ENCODE results near the gene TTLL9. TPM values are rescaled to one million over a fixed set of nuclear protein-coding genes. Genes with fewer than 3 reads are reported as not detected.

TTLL9 gene
- total and polyA plus RNA-seq, 2 of the 13 experiments (the other 11 are each of a cell fraction or from before 2014, with no cell fraction given), result not detected

GRCh38 chr20:31869942-31870725, at the start of gene TTLL9, which contains the start of gene DUSP15 (continued):
- 0 out of 2 replicates have a peak, but pooled peaks have one; percentile 18 for TF ChIP-seq ATF3 (CRISPR knock-in tag; IDR thresholded peaks at IDR 0.05)
- TF ChIP-seq ZNF83 (CRISPR knock-in tag; IDR thresholded peaks at IDR 0.05; ENCODE audit: borderline replicate concordance), result no peak
- TF ChIP-seq HNRNPK (IDR thresholded peaks at IDR 0.05; ENCODE audit: low read depth, low read length, poor library complexity, severe bottlenecking), result peak; percentile 51
- TF ChIP-seq FOXM1 (CRISPR knock-in tag; IDR thresholded peaks at IDR 0.05), result no peak
- peak; percentile 35; the same call in 1 of the 2 replicates for TF ChIP-seq REPIN1 (CRISPR knock-in tag; IDR thresholded peaks at IDR 0.05; ENCODE audit: borderline replicate concordance, low read depth)
- 0 out of 2 replicates have a peak, but pooled peaks have one; percentile 89 for TF ChIP-seq FOXO4 (CRISPR knock-in tag; conservative IDR thresholded peaks at IDR 0.05)
- TF ChIP-seq MAF1 (CRISPR knock-in tag; IDR thresholded peaks at IDR 0.05; ENCODE audit: borderline replicate concordance), result no peak
- peak; percentile 72 for TF ChIP-seq EEA1 (CRISPR knock-in tag; IDR thresholded peaks at IDR 0.05; ENCODE audit: borderline replicate concordance)
- 0 out of 2 replicates have a peak, but pooled peaks have one; percentile 40 for TF ChIP-seq ZMYM3 (CRISPR knock-in tag; IDR thresholded peaks at IDR 0.05)
- TF ChIP-seq, protein P1, sequence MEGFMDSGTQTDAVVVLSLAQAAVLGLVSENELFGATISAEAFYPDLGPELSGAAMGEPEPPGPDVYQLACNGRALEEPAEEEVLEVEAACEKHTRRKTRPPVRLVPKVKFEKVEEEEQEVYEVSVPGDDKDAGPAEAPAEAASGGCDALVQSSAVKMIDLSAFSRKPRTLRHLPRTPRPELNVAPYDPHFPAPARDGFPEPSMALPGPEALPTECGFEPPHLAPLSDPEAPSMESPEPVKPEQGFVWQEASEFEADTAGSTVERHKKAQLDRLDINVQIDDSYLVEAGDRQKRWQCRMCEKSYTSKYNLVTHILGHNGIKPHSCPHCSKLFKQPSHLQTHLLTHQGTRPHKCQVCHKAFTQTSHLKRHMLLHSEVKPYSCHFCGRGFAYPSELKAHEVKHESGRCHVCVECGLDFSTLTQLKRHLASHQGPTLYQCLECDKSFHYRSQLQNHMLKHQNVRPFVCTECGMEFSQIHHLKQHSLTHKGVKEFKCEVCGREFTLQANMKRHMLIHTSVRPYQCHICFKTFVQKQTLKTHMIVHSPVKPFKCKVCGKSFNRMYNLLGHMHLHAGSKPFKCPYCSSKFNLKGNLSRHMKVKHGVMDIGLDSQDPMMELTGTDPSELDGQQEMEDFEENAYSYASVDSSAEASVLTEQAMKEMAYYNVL (CRISPR knock-in tag; IDR thresholded peaks at IDR 0.05; ENCODE audit: borderline replicate concordance), result peak; percentile 56; the same call in 1 of the 2 replicates
- 0 out of 2 replicates have a peak, but pooled peaks have one; percentile 48 for TF ChIP-seq MXD3 (CRISPR knock-in tag; IDR thresholded peaks at IDR 0.05)
- no peak for TF ChIP-seq NFE2 (CRISPR knock-in tag; IDR thresholded peaks at IDR 0.05)
- 0 out of 2 replicates have a peak, but pooled peaks have one; percentile 17 for TF ChIP-seq FOXK1 (CRISPR knock-in tag; IDR thresholded peaks at IDR 0.05; ENCODE audit: borderline replicate concordance, low read depth)
- no peak for TF ChIP-seq ZNF333 (CRISPR knock-in tag; IDR thresholded peaks at IDR 0.05; ENCODE audit: borderline replicate concordance)
- TF ChIP-seq, protein P2, sequence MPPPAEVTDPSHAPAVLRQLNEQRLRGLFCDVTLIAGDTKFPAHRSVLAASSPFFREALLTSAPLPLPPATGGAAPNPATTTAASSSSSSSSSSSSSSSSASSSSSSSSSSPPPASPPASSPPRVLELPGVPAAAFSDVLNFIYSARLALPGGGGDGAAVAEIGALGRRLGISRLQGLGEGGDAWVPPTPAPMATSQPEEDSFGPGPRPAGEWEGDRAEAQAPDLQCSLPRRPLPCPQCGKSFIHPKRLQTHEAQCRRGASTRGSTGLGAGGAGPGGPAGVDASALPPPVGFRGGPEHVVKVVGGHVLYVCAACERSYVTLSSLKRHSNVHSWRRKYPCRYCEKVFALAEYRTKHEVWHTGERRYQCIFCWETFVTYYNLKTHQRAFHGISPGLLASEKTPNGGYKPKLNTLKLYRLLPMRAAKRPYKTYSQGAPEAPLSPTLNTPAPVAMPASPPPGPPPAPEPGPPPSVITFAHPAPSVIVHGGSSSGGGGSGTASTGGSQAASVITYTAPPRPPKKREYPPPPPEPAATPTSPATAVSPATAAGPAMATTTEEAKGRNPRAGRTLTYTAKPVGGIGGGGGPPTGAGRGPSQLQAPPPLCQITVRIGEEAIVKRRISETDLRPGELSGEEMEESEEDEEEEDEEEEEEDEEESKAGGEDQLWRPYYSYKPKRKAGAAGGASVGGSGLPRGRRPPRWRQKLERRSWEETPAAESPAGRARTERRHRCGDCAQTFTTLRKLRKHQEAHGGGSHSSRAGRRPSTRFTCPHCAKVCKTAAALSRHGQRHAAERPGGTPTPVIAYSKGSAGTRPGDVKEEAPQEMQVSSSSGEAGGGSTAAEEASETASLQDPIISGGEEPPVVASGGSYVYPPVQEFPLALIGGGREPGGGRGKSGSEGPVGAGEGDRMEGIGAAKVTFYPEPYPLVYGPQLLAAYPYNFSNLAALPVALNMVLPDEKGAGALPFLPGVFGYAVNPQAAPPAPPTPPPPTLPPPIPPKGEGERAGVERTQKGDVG (CRISPR knock-in tag; IDR thresholded peaks at IDR 0.05; ENCODE audit: borderline replicate concordance), result no peak
- peak; percentile 18 for TF ChIP-seq YY1 (IDR thresholded peaks at IDR 0.05; ENCODE audit: insufficient read depth, insufficient replicate concordance, low read depth, low read length)
- 0 out of 2 replicates have a peak, but pooled peaks have one; percentile 11 for TF ChIP-seq ZNF296 (CRISPR knock-in tag; conservative IDR thresholded peaks at IDR 0.05)
- TF ChIP-seq ISL2 (CRISPR knock-in tag; IDR thresholded peaks at IDR 0.05), result peak; percentile 13; the same call in 1 of the 2 replicates
- peak; percentile 89 for TF ChIP-seq ZNF777 (CRISPR knock-in tag; IDR thresholded peaks at IDR 0.05)
- TF ChIP-seq JUN (CRISPR knock-in tag; IDR thresholded peaks at IDR 0.05), result no peak

Measured in HepG2 (cell line).